GM13976 (cell line): ENCODE data around the gene F7.

Experiments
- DNase-seq: peaks from one replicate; pipeline ENCODE4 v3.0.0; 2012; ENCODE audit warnings: low spot score
- in situ Hi-C: fragments of 300-500 bp; cut with MboI; formaldehyde crosslinking; loops from one replicate; pipeline ENCODE4 v1.12.0; 2022; ENCODE audit warnings: low sequenced_read_pairs, mixed read lengths, inconsistent platforms; ENCODE audit not compliant: unreplicated experiment
- TF ChIP-seq, protein P1 (sequence below): IDR thresholded peaks from 2 replicates; pipeline ENCODE4 v1.5.1; 2012; ENCODE audit warnings: borderline replicate concordance, mild to moderate bottlenecking; ENCODE audit not compliant: insufficient read depth; ENCODE audit errors: extremely low read depth, missing control alignments, control extremely low read depth

The F7 gene

DNA sequence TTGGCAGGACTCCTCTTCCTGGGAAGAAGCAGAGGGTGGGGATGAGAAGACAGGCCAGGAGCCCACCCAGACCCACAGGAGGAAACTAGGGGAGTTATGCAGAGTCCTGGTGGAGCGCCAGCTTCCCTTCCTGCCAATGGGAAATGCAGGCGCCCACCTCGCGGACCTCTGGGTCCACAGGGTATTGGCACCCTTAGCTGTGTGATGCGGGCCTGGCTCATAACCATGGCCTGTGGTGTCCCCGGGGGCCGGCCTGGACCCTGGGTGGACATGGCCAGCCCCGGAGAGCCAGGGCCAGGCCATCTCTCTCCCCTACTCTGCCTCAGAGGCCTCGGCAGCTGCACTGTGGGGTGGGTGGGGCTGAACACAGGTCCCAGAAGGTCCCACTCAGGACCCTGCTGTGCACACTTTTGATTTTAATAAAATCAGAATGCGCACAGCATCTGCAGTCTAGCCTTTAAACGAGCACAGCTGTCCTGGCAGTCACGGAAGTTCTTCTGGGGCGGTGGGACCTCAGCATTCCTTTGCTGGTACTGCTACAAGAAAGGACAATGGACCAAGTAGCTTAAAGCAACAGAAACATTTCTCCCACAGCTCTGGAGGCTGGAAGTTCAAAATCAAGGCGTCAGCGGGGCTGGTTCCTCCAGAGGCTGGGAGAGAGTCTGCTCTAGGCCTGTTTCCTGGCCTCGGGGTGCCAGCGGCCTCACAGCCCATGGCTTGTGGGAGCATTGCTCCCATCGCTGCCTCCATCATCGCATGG is 18.8 kb downstream of the F7 start:
- TF ChIP-seq, protein P1, sequence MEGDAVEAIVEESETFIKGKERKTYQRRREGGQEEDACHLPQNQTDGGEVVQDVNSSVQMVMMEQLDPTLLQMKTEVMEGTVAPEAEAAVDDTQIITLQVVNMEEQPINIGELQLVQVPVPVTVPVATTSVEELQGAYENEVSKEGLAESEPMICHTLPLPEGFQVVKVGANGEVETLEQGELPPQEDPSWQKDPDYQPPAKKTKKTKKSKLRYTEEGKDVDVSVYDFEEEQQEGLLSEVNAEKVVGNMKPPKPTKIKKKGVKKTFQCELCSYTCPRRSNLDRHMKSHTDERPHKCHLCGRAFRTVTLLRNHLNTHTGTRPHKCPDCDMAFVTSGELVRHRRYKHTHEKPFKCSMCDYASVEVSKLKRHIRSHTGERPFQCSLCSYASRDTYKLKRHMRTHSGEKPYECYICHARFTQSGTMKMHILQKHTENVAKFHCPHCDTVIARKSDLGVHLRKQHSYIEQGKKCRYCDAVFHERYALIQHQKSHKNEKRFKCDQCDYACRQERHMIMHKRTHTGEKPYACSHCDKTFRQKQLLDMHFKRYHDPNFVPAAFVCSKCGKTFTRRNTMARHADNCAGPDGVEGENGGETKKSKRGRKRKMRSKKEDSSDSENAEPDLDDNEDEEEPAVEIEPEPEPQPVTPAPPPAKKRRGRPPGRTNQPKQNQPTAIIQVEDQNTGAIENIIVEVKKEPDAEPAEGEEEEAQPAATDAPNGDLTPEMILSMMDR: no peak
- DNase-seq: no peak
- in situ Hi-C loops: no loop called here

DNA sequence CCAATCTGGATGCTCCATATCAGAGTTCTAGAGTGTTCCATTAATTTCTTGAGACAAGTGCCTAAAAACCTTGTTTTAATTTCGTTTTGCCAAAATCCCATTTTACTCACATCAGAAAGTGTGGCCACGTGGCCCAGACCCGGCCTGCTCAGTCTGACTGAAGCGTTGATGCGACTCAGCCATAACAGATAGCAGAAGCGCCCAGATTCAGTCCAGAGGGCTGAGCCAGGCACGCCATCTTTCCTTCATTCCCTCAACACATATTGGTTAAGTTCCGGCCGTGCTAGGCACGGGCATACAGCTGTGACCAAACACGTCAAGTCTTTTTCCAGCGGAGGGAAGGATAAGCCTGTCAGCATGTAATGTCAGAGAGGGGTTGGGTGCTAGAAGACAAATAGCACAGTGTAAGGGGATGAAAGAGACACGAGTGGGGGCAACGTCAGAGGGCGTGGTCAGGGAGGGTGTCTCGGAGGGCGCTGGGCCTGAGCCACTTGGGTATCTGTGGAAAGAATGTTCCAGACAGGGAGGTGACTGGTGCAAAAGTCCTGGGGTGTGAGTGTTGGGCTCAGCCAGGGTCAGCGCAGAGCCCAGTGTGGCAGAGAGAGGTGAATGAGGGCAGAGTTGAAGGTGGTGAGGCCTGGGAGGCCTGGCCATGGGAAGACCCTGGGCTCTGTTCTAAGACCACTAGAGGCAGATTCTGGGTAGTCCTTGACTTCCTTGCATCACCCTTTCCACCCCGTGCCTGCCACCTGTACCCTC is 20.1 kb downstream of the F7 start:
- DNase-seq: no peak
- in situ Hi-C loops: no loop called here
- TF ChIP-seq, protein P1: no peak

- in situ Hi-C loops: no loop called here
- TF ChIP-seq, protein P1: no peak
- DNase-seq: no peak
Observed at GRCh38 chr13:113126265-113127150, 20.9 kb downstream of the F7 start.

DNA sequence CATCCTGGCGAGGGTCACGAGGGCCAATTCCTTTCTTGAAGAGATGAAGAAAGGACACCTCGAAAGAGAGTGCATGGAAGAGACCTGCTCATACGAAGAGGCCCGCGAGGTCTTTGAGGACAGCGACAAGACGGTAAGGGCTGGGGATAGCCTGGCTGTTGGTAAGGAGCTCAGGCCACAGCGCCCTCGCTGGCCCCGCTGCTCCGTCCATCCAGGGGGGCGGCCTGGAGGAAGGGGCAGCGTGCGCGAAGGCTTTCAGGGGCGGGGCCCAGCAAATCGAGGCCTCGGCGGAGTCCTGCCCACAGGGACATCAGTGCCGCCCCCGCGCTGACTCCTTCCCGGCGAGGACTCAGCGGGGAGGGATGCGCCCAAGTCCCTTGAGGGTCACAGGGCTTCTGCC is 23.9 kb downstream of the F7 start:
- in situ Hi-C loops: no loop called here
- DNase-seq: no peak
- TF ChIP-seq, protein P1: no peak

- TF ChIP-seq, protein P1: no peak
- no peak for DNase-seq
- in situ Hi-C loops: no loop called here
Observed at GRCh38 chr13:113129921-113130750, 24.5 kb downstream of the F7 start.

DNA sequence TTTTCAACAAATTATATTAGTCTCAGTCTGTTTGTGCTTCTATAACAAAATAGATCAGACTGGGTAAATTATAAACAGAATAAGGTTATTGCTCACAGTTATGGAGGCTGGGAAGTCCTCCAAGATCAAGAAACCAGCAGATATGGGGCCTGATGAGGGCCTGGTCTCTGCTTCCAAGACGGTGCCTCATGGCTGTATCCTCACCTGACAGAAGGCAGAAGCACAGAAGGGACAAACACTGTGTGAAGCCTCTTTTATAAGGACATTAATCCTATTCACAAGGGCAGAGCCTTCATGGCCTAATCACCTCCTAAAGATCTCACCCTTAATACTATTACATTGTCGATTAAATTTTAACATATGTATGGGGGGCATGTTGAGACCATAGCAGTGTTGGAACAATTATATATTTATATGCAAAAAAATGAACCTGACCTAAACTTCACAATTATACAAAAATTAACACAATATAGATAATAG is 29.7 kb downstream of the F7 start:
- in situ Hi-C loops: no loop called here
- DNase-seq: no peak
- TF ChIP-seq, protein P1: no peak
